Trophoblast cell (in vitro differentiated cells and primary cell): Measurements from ENCODE around the gene LRRIQ1.

Experiments used
- DNase-seq, 2 donors: peaks; one replicate each; pipeline ENCODE4 v3.0.0-alpha.2; 2016
- H2AFZ ChIP-seq: 2 replicates; pipeline ENCODE4 v1.6.1; 2013; ENCODE audit warnings: low read length, moderate library complexity, mild to moderate bottlenecking; ENCODE audit not compliant: insufficient read depth, poor library complexity
- H2AK5ac ChIP-seq: 2 replicates; pipeline ENCODE4 v1.6.1; 2013; ENCODE audit warnings: mild to moderate bottlenecking, low read length
- H2BK120ac ChIP-seq: 2 replicates; pipeline ENCODE4 v1.6.1; 2013; ENCODE audit warnings: low read length, mild to moderate bottlenecking, moderate library complexity; ENCODE audit not compliant: insufficient read depth, poor library complexity
- H2BK12ac ChIP-seq: 2 replicates; pipeline ENCODE4 v1.6.1; 2013; ENCODE audit warnings: mild to moderate bottlenecking, low read length, moderate library complexity
- H2BK5ac ChIP-seq: 2 replicates; pipeline ENCODE4 v1.6.1; 2013; ENCODE audit warnings: low read length, low read depth, moderate library complexity, mild to moderate bottlenecking; ENCODE audit not compliant: poor library complexity
- H3K14ac ChIP-seq: 2 replicates; pipeline ENCODE4 v1.6.1; 2013; ENCODE audit warnings: mild to moderate bottlenecking, low read length
- H3K18ac ChIP-seq: 2 replicates; pipeline ENCODE4 v1.6.1; 2013; ENCODE audit warnings: mild to moderate bottlenecking, low read length
- H3K23ac ChIP-seq: 2 replicates; pipeline ENCODE4 v1.6.1; 2013; ENCODE audit warnings: low read length
- H3K27ac ChIP-seq: 2 replicates; pipeline ENCODE4 v1.5.1; 2013; ENCODE audit warnings: low read depth, mild to moderate bottlenecking, inconsistent platforms, low read length, moderate library complexity
- H3K27me3 ChIP-seq: 2 replicates; pipeline ENCODE4 v1.6.1; 2013; ENCODE audit warnings: inconsistent platforms, mild to moderate bottlenecking, low read length, moderate library complexity; ENCODE audit not compliant: insufficient read depth
- H3K36me3 ChIP-seq, 2 experiments: 1 replicate in 1 of 2; 2 replicates in 1 of 2; pipeline ENCODE4 v1.6.1; 2013; ENCODE audit warnings: low read length in 2 of 2, mild to moderate bottlenecking in 2 of 2, moderate library complexity in 1 of 2; ENCODE audit not compliant: insufficient read depth in 2 of 2, control insufficient read depth in 1 of 2
- H3K4ac ChIP-seq: 2 replicates; pipeline ENCODE4 v1.6.1; 2013; ENCODE audit warnings: low read depth, mild to moderate bottlenecking, low read length, moderate library complexity
- H3K4me1 ChIP-seq, 2 experiments: 1 replicate in 1 of 2; 2 replicates in 1 of 2; pipeline ENCODE4 v1.6.1; 2013; ENCODE audit warnings: low read length in 2 of 2, mild to moderate bottlenecking in 2 of 2, moderate library complexity in 1 of 2; ENCODE audit not compliant: insufficient read depth in 2 of 2, control insufficient read depth in 1 of 2
- H3K4me2 ChIP-seq: 2 replicates; pipeline ENCODE4 v1.6.1; 2013; ENCODE audit warnings: inconsistent platforms, mild to moderate bottlenecking, low read length, moderate library complexity
- H3K4me3 ChIP-seq: 2 replicates; pipeline ENCODE4 v1.5.1; 2013; ENCODE audit warnings: mild to moderate bottlenecking, low read depth, low read length, inconsistent platforms
- H3K79me1 ChIP-seq: one replicate; pipeline ENCODE4 v1.6.1; 2013; ENCODE audit warnings: low read length
- H3K79me2 ChIP-seq: 2 replicates; pipeline ENCODE4 v1.6.1; 2013; ENCODE audit warnings: low read length, mild to moderate bottlenecking; ENCODE audit not compliant: control insufficient read depth, insufficient read depth, poor library complexity
- H3K9ac ChIP-seq: 2 replicates; pipeline ENCODE4 v1.6.1; 2013; ENCODE audit warnings: mild to moderate bottlenecking, low read length
- H3K9me3 ChIP-seq: 2 replicates; pipeline ENCODE4 v1.6.1; 2013; ENCODE audit warnings: low read depth, mild to moderate bottlenecking, control low read depth, inconsistent platforms, low read length; ENCODE audit not compliant: insufficient read depth
- H4K12ac ChIP-seq: 2 replicates; pipeline ENCODE4 v1.6.1; 2013; ENCODE audit warnings: low read depth, mild to moderate bottlenecking, low read length, moderate library complexity
- H4K8ac ChIP-seq: 2 replicates; pipeline ENCODE4 v1.6.1; 2013; ENCODE audit warnings: low read depth, mild to moderate bottlenecking, low read length, moderate library complexity
- H4K91ac ChIP-seq: one replicate; pipeline ENCODE4 v1.6.1; 2013; ENCODE audit warnings: low read depth, mild to moderate bottlenecking, low read length, moderate library complexity
- WGBS: extraction: QIAGEN DNeasy Blood & Tissue Kit; methylation state at CpG from one replicate; pipeline ENCODE4 v1.1.7; 2013; ENCODE audit warnings: missing lambda C conversion rate; ENCODE audit not compliant: insufficient read length, insufficient coverage; ENCODE audit errors: extremely low coverage; 5-methylcytosine and 5-hydroxymethylcytosine counted together

LRRIQ1 gene

DNA sequence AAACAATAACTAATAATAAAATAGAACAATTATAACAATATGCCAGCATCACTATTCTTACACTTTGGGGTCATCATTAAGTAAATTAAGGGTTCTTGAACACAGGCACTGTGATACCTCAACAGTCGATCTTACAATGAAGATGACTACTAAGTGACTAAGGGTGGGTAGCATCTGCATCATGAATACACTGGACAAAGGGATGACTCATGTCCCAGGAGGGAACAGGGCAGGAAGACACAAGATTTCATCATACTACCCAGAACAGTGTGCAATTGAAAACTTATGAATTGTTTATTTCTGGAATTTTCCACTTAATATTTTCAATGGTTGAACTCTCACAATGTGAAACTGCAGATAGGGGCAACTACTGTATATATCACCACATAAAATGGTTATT is 19.7 kb upstream of the LRRIQ1 start:
- Histone ChIP-seq H3K18ac (no peak overlapping the region), H3K79me2 (no peaks in the 10 kb centered on the region), H2BK12ac (no peak overlapping the region), H3K9ac (no peak overlapping the region), H3K14ac (no peak overlapping the region), H2AK5ac (no peak overlapping the region), H4K91ac (no peak overlapping the region), H3K23ac (no peak overlapping the region), H3K4me3 (no peak overlapping the region), H3K79me1 (no peaks in the 10 kb centered on the region), H3K4ac (no peak overlapping the region), H3K9me3 (no peaks in the 10 kb centered on the region), H3K36me3 (no peaks in the 10 kb centered on the region), H4K8ac (no peak overlapping the region), H3K27ac (no peak overlapping the region), H2AFZ (no peak overlapping the region), H3K4me2 (no peak overlapping the region), H3K27me3 (no peaks in the 10 kb centered on the region), H2BK5ac (no peak overlapping the region), H2BK120ac (no peak overlapping the region), H4K12ac (no peak overlapping the region), H3K4me1 (no peaks in the 10 kb centered on the region)
- peak in 1 of 2 donors; percentile 41 for DNase-seq
- no CpG with 5 or more reads among the region's 1 CpG for WGBS

DNA sequence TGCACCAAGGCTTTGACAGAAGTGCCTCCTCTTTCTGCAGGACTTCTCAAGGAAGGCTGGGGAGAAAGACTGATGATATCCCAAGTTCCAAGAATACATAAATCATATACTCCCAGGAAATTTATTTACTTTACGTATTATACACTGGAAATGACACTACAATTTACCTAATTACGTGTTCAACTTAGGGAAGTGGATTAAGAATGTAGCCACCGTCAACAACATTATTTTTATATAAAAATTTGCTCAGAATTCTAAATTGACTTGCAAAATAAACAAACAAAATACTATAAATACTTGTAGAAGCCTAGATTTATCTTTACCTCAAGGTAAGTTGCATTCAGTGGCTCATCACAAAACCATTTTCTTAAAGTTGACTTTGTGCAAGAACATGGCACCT is 19.0 kb upstream of the LRRIQ1 start:
- Histone ChIP-seq H3K18ac (no peak overlapping the region), H3K4me2 (no peak overlapping the region), H2BK5ac (no peak overlapping the region), H3K9me3 (no peaks in the 10 kb centered on the region), H4K8ac (no peak overlapping the region), H3K27me3 (no peaks in the 10 kb centered on the region), H3K79me2 (no peaks in the 10 kb centered on the region), H3K23ac (no peak overlapping the region), H3K27ac (no peak overlapping the region), H3K4me1 (no peaks in the 10 kb centered on the region), H3K36me3 (no peaks in the 10 kb centered on the region), H4K91ac (no peak overlapping the region), H3K4ac (no peak overlapping the region), H2BK12ac (no peak overlapping the region), H3K79me1 (no peaks in the 10 kb centered on the region), H2AK5ac (no peak overlapping the region), H3K9ac (no peak overlapping the region), H4K12ac (no peak overlapping the region), H3K4me3 (no peak overlapping the region), H2BK120ac (no peak overlapping the region), H3K14ac (no peak overlapping the region), H2AFZ (no peak overlapping the region)
- DNase-seq: no peak
- no CpG with 5 or more reads among the region's 3 CpGs for WGBS

DNA sequence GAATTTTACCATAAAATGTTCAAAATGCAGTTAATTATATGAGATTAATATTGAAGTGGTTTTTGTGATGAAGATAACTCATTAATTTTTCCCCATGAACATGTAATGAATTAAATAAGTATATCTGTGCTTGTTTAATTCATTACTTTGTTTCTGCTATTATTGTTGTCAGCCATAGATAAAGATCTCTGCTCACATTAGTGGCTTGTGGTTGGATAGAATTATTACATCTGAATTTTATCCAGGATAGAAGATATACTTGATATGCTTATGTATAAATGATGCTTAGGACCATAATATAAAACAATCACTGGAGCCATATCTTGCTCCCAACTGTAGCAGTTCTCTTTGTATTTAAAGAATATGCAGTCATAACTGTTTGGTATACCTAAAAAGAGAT is 18.5 kb upstream of the LRRIQ1 start:
- H4K91ac ChIP-seq: no peak overlapping the region
- H3K79me1 ChIP-seq: no peaks in the 10 kb centered on the region
- no peak overlapping the region for H3K4ac ChIP-seq
- no peak overlapping the region for H2BK120ac ChIP-seq
- H2BK12ac ChIP-seq: no peak overlapping the region
- no peak overlapping the region for H3K23ac ChIP-seq
- no peak overlapping the region for H3K9ac ChIP-seq
- no peak overlapping the region for H3K4me3 ChIP-seq
- no peak overlapping the region for H2AFZ ChIP-seq
- H3K9me3 ChIP-seq: no peaks in the 10 kb centered on the region
- no peak overlapping the region for H2AK5ac ChIP-seq
- no peaks in the 10 kb centered on the region for H3K4me1 ChIP-seq
- H4K12ac ChIP-seq: no peak overlapping the region
- H3K4me2 ChIP-seq: no peak overlapping the region
- DNase-seq: no peak
- no peak overlapping the region for H3K18ac ChIP-seq
- no peaks in the 10 kb centered on the region for H3K27me3 ChIP-seq
- no peak overlapping the region for H3K14ac ChIP-seq
- H2BK5ac ChIP-seq: no peak overlapping the region
- no peaks in the 10 kb centered on the region for H3K36me3 ChIP-seq
- H3K27ac ChIP-seq: no peak overlapping the region
- H3K79me2 ChIP-seq: no peaks in the 10 kb centered on the region
- no peak overlapping the region for H4K8ac ChIP-seq

DNA sequence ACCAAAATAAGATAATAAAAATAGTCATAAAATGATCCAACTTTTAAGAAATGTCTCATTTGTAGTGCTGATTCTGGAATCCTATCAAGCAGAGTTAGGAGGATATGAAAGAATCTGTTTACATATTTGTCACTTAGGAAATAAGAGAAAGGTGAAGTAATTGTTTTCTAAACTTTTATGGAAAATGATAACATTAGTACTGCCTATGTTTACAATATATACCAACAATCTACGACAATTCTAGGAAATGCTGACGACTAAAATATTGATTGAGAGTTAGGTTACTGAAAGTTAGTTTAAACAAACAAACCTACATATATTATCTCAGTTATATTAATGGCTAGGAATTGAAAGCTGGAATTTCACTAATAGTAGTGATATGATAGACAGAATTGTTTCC is 18.1 kb upstream of the LRRIQ1 start:
- Histone ChIP-seq H3K9ac (no peak overlapping the region), H3K14ac (no peak overlapping the region), H3K79me2 (no peaks in the 10 kb centered on the region), H4K91ac (no peak overlapping the region), H3K9me3 (no peaks in the 10 kb centered on the region), H3K23ac (no peak overlapping the region), H4K12ac (no peak overlapping the region), H2BK12ac (no peak overlapping the region), H2AK5ac (no peak overlapping the region), H3K27me3 (no peaks in the 10 kb centered on the region), H2BK5ac (no peak overlapping the region), H2AFZ (no peak overlapping the region), H3K27ac (no peak overlapping the region), H3K4me2 (no peak overlapping the region), H2BK120ac (no peak overlapping the region), H3K36me3 (no peaks in the 10 kb centered on the region), H3K4ac (no peak overlapping the region), H3K4me1 (no peaks in the 10 kb centered on the region), H3K4me3 (no peak overlapping the region), H3K18ac (no peak overlapping the region), H4K8ac (no peak overlapping the region), H3K79me1 (no peaks in the 10 kb centered on the region)
- WGBS: no CpG with 5 or more reads among the region's 2 CpGs
- no peak for DNase-seq

DNA sequence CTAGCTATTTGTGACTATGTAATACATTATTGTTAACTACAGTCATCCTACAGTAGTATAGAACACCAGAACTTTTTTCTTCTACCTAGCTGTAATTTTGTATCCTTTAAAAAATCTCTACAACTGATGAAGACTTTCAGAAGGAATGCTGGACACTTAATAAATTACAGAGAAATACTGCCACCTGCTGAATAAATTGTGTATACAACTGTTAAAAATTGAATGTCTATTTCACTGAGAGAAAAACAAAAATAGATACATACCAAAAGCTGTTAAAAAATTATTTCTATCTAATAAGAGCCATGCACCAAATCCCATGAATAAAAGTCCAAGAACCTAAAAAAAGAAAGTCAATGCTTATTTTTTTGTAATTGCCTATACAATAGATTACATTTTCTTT is 6.7 kb upstream of the LRRIQ1 start:
- no peaks in the 10 kb centered on the region for H3K79me2 ChIP-seq
- H3K27ac ChIP-seq: no peak overlapping the region
- no peaks in the 10 kb centered on the region for H3K36me3 ChIP-seq
- H3K4ac ChIP-seq: no peak overlapping the region
- H2BK120ac ChIP-seq: no peak overlapping the region
- no peak overlapping the region for H3K4me3 ChIP-seq
- H3K9ac ChIP-seq: no peak overlapping the region
- H3K79me1 ChIP-seq: no peaks in the 10 kb centered on the region
- no peak overlapping the region for H2BK12ac ChIP-seq
- H4K91ac ChIP-seq: no peak overlapping the region
- peak in 1 of 2 donors; percentile 74 for DNase-seq
- H3K4me2 ChIP-seq: no peak overlapping the region
- no peak overlapping the region for H3K14ac ChIP-seq
- H2AK5ac ChIP-seq: no peak overlapping the region
- no peak overlapping the region for H2BK5ac ChIP-seq
- no peaks in the 10 kb centered on the region for H3K4me1 ChIP-seq
- no peaks in the 10 kb centered on the region for H3K9me3 ChIP-seq
- no peak overlapping the region for H4K8ac ChIP-seq
- no peak overlapping the region for H2AFZ ChIP-seq
- H3K18ac ChIP-seq: no peak overlapping the region
- no peak overlapping the region for H3K23ac ChIP-seq
- H3K27me3 ChIP-seq: no peaks in the 10 kb centered on the region
- H4K12ac ChIP-seq: no peak overlapping the region
